Fibroblast of skin of back (primary cell): ENCODE results near the gene TSPYL1. TPM values are rescaled to one million over a fixed set of nuclear protein-coding genes. Genes with fewer than 3 reads are reported as not detected.
"Not testable (repeated sequence)": the region's sequence is repeated elsewhere in the genome, so short reads cannot be mapped to it uniquely, and the experiment has no call there.

ENCODE experiments used
- DNase-seq: peaks from one replicate; pipeline ENCODE4 v3.0.0-alpha.2; 2013
- polyA plus RNA-seq, 2 experiments: library from polyadenylated mRNA; unstranded; fragments of 120-200 nt; gene quantifications; one replicate each; pipeline ENCODE4 v1.2.1, GENCODE V29; 2013; ENCODE audit not compliant: insufficient read length in 2 of 2

Gene TSPYL1
- polyA plus RNA-seq (2013, experiment 1 of 2; ENCODE audit: insufficient read length): 43.6 TPM
- polyA plus RNA-seq (2013, experiment 2 of 2; ENCODE audit: insufficient read length): 30.6 TPM

DNA sequence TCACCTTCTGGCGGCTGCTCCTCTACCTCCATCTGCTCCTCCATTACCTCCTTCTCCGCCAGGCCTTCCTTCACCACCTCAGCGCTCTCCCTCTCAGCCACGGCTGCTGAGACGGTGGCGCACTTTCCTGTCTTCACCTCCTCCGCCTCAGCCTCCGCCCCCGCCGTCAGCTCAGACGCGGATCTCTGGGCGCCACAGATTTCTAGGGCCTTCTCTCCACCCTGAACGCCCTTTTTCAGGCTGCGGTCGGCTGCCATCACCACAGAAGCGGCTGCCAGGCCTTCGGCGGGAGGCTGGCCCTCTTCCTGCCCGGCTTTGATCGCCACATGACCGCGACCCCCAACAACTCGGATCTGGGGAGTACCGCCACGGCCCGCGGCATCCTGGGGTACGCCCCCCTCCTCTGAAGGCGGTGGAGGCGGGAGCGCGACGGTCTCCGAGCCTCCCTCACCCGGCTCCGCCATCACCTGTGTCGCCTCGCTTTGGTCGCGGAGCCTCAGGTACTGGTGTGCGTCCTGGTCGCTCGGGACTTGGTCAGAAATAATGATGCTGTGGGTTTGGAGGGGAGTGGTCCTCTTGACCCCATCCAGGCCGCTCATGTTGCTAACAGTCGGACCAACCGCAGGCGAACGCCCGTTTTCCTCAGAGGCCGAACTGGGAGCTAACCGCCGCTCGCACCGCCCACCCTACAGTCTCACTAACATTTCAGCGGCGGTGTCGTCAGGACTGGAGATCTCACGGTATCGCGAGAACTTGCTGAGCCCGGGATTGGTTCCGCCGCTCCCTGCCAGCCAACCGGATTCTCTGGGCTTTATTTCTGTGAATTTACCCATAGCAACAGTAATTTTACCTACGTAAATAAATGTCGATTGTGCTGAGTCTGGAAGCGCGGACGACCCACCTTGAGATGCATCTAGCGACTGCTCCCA is at the start of gene TSPYL1:
TSS of gene TSPYL1 (minus strand) at position 699 of the 929 bp plus-strand sequence. CDS start at position 599, 100 bp downstream.
- peak; percentile 96 for DNase-seq

DNA sequence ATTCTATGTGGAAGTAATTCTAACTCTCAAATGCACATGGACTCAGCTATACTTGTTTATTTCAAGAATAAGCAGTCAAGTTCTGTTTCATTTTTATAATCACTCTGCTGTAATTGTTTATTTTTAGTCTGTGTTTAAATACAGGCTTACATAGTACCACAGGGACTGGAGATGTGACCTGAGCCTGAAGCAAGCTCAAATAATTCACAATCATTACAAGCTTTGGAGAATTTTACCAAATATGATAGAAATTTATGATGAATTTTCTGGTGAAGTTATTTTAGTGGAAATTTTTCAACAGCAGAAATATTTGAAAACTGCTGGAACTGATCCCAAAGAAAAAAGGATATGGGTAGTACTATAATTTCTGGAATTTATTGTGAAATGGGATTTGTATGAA is 49.4 kb upstream of the TSPYL1 start:
- DNase-seq: peak; percentile 71

DNA sequence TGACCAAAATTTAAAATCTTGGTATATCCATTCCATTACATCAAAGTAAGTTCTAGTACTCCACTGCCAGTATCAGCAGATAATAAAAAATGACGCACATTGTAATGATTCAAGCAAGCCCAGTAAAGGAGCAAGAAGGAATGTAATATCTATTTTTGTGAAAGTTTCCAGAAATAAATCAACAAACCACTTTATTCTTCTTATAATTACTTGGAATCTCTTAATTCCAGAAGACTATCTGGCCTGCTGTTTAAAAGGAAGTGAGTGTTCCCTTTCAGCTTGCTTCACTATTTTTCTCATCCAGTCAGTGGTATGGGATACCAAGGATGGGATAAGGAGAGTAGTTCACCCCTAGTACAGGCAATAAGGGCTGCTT is 48.8 kb upstream of the TSPYL1 start:
- peak; percentile 45 for DNase-seq

DNA sequence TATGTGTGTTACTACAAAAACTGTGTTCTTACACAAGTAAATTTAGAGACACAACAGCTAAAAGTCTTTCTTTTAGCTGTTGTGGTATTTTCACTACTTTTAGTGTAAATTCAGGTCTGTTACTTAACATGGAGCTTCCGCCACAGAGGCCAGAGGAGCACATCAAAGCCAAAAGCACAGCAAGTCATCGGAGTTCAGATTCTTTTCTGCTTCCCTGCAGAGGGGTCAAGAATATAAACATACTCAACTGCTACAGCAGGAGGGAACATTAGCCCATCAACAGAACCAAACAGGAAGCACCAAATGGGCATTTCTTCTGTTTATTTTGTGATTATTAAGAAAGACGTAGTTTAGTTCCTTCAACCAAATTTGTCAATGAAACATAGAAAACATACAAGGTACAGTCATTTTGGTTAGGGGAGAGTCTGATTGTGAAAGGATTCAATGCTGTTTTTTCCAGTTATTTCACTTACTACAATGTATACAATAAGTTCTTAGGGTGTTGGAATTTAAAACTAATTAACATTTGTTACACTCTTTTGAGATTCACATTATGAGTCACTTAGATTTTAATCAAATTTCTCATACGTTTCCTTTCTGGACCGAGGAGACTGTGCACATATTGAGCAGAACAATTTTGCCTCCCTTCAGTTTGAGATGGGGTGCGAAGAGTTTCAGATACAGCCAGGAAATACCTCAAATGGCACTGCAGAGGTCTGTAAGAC is 48.2 kb upstream of the TSPYL1 start:
- DNase-seq: no peak

DNA sequence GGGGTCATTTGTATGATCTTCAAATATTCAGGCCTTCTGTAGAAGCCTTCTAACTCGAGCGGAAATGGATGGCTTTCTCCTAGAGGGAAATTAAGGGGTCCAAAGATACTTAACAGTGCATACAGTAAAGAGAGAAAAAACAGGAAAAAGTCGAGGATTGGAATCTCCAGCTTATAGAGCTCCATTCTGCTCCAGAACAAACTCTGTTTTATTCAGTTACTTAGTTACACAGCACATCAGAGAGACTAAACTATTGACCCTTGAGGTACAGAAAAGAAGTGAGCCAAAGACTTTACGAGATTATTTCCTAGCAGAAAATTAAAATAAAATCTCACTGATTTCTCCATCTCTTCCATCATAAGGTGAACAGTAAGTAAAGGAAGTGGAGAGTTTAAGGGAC is 47.3 kb upstream of the TSPYL1 start:
- no peak for DNase-seq

DNA sequence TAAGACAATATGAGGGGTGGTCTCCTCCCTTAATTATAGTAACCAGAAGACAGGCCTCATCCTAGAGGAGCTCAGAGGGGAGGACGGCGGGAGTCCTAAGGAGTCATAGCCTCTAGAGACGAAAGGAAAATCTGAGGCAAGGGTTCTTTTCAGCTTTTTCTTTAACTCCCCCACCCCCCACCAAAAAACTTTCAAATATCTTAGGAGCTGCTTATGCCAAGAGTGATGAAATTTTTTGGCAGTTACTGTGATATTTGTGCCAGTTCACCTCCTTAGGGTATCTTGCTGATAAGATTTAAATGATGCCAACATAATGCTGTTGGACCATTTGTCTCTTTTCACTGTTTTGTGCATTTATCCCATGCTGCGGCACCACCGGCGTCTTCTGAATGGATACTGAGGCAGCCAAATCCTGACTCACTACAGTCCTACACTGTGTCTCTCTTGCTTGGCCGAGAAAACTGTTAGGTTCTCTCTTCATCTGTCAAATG is 46.5 kb upstream of the TSPYL1 start:
- no peak for DNase-seq

DNA sequence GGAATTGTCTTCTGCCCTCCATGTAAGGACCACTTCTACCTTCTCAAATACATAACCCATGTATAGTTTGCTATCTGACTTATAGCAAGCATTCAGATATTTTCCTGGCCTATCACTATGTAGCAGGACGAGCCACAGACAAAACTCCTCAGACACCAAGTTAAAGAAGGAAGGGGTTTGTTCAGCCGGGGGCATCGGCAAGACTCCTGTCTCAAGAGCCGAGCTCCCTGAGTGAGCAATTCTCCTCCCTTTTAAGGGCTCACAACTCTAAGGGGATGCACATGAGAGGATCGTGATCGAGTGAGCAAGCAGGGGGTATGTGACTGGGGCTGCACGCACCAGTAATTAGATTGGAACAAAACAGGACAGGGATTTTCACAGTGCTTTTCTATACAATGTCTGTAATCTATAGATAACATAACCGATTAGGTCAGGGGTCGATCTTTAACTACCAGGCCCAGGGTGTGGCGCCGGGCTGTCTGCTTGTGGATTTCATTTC is 46.0 kb upstream of the TSPYL1 start:
- not testable (repeated sequence) for DNase-seq

DNA sequence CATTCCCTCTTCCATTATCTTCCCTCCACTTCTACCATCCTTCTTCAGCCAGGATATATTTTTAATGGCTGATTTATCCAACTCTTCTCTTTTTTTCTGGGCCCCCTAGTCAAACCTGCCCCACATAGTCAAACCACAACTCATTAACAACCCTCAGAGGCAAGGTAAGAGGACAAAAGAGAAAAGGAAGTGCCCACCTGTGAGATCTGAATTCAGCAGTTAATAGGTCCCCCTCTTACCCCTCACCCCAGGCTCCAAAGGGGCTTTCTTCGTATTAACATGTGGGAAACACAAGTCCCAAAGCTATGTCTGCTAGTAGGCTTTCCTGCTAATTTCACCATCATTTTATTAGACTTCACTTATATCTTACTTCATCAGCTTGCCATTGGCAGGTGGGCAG is 44.1 kb upstream of the TSPYL1 start:
- DNase-seq: no peak

DNA sequence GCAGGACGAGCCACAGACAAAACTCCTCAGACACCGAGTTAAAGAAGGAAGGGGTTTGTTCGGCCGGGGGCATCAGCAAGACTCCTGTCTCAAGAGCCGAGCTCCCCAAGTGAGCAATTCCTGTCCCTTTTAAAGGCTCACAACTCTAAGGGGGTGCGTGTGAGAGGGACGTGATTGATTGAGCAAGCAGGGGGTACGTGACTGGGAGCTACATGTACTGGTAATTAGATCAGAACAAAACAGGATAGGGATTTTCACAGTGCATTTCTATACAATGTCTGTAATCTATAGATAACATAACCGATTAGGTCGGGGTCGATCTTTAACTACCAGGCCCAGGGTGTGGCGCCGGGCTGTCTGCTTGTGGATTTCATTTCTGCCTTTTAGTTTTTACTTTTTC is 42.2 kb upstream of the TSPYL1 start:
- not testable (repeated sequence) for DNase-seq

DNA sequence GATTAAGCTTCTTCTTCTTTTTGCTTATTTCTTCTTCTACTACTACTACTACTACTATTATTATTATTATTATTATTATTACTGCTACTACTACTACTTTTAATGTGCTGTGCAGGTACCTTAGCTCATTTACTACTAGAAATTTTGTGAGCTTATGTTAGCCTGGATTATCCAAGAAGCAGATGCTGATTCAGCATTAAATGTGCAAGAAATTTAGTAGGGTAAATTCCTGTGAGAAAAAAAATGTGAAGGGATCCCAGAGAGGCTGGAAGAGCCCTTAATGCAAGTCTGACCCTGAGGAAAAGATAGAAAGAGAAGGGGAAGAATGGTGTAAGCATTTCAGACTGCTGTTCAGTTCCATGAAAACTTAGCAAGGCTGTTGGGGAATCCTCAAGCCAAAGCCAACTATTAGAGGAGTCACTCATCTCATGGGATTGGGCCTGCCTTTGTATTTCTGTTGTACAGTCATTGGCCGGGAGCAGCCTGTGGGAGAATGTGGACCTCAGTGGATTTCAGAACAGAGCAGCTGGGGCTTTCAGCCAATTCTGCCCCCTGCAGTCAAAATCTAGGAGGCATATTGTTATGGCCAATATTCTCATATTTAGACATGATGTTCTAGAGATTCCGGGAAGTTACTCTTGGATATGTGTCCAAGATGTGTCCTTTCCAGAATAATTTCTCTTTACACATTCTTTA is 37.2 kb upstream of the TSPYL1 start:
- no peak for DNase-seq

DNA sequence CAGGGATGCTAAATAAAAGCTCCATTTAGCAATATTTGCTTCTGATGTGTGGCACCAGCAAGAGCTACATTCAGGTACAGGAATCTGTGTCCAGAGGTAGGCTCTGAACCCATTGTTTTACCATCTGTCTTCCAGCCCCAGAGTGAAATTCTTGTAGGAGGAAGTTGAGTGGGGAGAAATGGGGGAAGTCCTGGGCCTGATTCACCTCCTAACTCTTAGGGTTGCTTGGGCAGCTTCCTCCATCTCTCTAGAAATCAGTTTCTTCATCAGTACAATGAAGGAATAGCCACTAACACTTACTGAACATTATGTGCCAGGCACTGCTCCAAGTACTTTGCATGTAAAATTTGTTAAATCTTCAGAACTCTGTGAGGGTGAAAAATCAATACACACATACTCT is 35.1 kb upstream of the TSPYL1 start:
- DNase-seq: no peak

DNA sequence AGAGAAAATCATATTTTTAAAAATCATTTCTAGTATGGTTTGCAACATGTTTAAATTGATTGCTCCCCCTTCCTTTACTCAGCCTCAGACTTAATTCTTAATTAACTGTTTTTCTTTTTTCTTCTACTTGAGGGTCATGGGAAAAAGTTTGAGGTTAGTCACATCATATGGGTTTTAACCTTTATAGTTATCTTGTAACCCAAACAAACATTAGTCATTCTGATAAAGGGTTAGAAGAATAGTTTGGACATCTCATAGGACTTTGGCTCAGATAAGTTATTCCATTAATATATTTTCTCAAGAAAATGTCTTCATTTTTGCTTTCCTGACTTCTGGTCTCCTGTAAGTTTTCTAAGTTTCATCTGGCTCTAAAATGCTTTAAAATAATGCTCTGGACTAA is 34.5 kb upstream of the TSPYL1 start:
- DNase-seq: no peak

DNA sequence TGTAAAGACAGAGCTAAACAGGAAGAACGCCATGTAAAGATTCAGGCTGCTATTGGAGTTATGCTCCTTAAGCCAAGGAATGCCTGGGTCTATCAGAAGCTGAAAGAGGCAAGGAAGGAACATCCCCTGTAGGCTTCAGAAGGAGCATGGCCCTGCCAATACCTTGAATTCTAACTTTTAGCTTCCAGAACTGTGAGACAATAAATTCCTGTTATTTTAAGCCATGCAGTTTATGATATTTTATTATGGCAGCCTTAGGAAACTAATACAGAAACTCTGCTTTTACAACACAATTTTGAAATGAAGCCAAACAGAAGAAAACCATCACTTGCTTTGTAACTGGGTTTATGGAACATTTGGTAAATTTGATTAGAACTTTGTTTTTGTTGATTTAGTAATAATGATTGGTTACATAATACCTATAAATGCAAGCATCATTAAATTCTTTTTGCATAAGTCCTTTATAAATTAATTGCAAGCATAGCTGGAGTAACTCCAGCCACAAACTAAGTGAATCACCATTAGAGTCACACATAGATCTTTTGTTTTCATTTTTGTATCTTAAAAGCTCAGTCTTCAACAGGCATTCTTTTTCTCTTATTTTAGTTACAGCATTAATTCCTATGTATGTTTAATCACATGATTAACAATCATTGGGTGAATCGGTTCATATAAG is 33.5 kb upstream of the TSPYL1 start:
- no peak for DNase-seq

DNA sequence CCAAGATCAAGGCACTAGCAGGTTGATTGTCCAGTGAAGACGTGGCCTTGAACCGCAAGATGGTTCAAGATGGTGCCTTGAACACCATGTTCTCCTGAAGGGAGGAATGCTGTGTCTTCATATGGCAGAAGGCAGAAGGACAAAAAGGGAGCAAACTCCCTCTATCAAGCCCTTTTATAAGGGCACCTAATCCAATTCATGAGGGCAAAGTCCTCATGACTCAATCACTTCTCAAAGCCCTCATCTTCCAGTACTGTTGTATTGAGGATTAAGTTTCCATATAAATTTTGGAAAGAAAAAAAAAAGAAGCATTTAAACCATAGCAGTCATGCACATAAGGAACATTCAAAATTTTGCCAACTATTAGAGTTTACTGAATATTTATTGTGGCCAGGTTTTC is 29.9 kb upstream of the TSPYL1 start:
- DNase-seq: no peak

DNA sequence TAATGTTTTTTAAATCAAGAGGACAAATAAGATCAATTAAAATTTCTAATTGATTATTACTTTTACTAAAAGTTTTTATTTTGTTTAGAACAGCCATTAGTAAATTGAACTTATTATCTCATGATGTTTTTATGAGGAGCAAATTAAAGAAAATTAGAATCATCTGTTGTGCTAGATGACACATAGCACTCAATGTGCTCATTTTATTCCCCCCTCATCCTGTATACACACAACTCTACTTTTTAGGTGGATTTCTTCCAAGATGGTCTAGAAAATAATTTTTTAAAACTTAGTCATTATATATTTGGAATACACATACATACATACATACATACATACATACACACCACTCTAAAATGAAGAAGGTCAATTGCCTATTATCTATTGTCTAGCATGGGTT is 29.3 kb upstream of the TSPYL1 start:
- no peak for DNase-seq

DNA sequence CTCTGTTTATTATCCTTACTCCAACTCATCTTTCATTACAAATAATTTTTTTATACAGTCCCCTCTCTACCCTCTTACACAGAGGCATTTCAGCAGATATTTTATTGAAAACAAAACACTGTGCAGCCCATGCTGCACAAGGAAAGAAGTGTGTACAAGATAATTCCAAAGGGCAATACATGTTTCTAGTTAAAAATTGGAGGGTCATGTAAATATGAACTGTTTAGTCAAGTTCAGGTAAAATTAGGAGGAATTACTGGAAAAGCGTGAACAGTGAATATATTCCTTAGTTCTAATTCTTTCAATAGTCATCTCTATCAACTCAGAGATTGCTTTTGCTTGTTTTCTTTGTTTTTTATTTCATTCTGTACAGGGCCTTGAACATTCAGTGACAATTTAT is 27.9 kb upstream of the TSPYL1 start:
- DNase-seq: no peak

DNA sequence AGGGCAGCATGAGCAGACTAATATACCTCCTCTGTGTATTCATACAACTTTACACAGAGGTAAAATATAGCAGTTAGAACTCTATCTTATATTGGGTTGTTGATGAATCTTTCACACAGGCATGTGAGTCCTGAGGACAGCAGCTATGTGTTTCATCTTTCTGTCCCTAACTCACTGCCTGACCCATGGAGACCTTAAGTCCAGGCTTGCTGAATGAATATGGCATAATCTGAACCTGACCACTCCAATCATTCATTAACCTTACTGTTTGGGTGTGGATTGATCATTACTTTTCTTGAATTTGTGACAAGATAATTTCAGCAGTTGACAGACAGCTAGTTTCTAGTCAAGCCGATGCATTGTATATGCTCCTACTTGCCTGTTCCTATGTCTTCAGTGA is 27.3 kb upstream of the TSPYL1 start:
- DNase-seq: no peak

DNA sequence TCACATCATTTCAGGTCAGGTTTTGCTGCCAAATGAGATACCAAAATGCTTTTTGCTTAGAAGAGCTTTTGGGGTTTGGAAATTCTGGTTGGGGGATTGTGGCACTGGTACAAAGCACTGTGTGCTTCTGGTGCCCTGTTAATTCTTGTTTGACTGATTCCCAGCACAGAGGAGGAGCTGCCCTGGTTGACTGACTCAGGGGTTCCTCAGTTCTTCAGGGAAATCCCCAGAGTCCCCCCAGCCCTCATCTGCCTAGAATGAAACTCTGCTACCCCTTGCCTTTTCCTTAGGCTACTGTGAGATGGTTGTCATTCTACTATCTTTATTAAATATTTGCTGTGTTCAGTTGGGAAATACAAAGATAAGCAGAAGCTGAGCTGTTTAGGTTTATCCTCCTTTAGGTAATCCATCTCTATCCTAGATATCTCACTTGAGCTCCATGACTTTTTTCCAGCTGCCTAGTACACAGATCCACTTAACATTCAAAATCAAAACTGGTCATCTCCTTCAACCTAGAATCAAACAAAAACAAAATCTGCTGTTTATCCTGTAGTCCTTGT is 24.9 kb upstream of the TSPYL1 start:
- DNase-seq: no peak

DNA sequence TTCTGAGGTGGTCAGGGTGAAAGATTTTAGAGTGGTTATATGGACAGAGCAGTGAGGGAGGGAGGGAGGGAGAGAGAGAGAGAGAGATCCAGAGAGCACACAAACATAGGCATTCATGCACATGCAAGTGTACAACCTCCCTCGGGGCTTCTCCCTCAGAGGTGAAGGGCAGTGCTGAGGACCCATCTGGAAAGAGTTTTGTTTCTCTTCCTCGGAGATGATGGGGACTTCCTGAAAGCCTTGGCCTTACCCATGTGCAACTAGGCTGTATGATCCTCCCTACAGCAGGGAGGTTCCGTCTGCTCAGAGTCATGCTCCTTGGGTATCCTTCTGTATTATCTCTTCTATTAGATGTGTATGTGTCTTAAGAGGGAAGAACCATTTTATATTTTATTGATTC is 21.4 kb upstream of the TSPYL1 start:
- no peak for DNase-seq

DNA sequence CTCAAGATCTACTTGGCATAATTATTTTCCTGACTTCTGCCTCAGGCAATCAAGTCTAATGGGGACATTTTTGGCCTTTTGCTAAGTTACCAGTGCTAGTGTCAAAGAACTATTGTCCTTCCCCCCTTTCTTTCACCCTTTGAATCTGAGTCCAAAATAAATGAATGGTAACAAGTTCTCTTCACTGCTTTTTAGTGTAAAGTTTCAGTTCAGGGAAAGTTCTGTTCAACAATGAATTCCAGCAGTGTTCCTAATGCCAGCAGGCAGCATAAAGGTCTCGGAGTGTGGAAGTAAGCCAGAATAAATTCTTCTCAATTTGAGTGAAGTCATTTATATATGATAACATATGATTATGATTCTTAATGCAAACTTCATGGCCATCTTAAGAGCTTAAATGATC is 20.8 kb upstream of the TSPYL1 start:
- no peak for DNase-seq

DNA sequence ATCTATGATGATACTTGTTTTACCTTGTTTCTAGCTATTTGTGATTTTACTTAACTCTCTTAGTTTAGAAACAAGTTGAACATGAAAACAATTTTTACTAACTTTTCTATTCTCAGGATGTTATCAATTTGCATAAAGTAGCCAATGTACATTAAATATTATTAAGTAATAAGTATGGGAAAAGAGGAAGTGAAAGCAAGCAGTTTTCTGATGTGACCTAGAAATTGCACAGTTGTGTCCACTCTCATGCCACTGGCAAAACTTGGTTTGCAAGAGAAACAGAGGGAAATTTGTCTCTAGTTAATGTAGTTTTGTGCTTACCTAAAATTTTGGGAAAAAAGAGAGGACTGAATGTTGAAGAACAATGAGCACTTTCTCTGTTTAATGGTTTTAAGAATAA is 19.2 kb upstream of the TSPYL1 start:
- no peak for DNase-seq

DNA sequence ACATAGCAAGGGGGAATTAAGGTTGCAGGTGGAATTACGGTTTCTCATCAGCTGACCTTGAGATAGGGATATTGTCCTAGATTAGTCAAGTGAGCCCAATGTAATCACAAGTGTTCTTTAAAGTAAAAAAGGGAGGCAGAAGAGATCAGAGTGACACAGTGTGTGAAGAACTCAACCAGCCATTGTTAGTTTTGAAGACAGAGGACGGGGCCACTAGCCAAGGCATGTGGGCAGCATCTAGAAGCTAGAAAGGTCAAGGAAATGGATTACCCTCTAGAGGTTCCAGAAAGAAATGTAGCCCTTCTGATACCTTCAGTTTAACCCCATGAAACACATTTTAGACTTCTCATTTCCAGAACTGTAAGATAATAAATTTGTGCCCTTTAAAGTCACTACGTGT is 18.5 kb upstream of the TSPYL1 start:
- DNase-seq: no peak
